Suprapubic skin (tissue), 4 donors: ENCODE data around the gene MLPH. TPM values are rescaled to one million over a fixed set of nuclear protein-coding genes. Genes with fewer than 3 reads are reported as not detected.

ENCODE experiments used
- DNase-seq, 2 donors: peaks; one replicate each; pipeline ENCODE4 v3.0.0-alpha.2; 2019; ENCODE audit warnings: low spot score in 2 of 2
- H3K27ac ChIP-seq: fragments of 200-600 bp; sonication (generic); one replicate; pipeline ENCODE4 v1.5.1; 2019
- H3K27me3 ChIP-seq: fragments of 200-600 bp; sonication (generic); one replicate; pipeline ENCODE4 v1.5.1; 2019
- H3K36me3 ChIP-seq: fragments of 200-600 bp; sonication (generic); one replicate; pipeline ENCODE4 v1.5.1; 2019
- H3K4me1 ChIP-seq: fragments of 200-600 bp; sonication (generic); one replicate; pipeline ENCODE4 v1.5.1; 2019
- H3K4me3 ChIP-seq: fragments of 200-600 bp; sonication (generic); one replicate; pipeline ENCODE4 v1.5.1; 2019; ENCODE audit warnings: mild to moderate bottlenecking
- H3K9me3 ChIP-seq: fragments of 200-600 bp; sonication (generic); one replicate; pipeline ENCODE4 v1.5.1; 2019
- CTCF ChIP-seq, 2 donors: fragments of 200-600 bp in 1 of 2; fragments of 450-650 bp in 1 of 2; sonication (generic) in 1 of 2; IDR thresholded peaks; one replicate each; pipeline ENCODE4 v1.5.1; 2016 to 2019; ENCODE audit warnings: antibody characterized with exemption in 2 of 2, mild to moderate bottlenecking in 1 of 2, moderate library complexity in 1 of 2
- EP300 ChIP-seq: sonication (generic); formaldehyde crosslinking; IDR thresholded peaks from one replicate; pipeline ENCODE4 v1.6.1; 2017; ENCODE audit warnings: antibody characterized with exemption
- POLR2A ChIP-seq, 2 donors: fragments of 450-650 bp; IDR thresholded peaks; one replicate each; pipeline ENCODE4 v1.6.1; 2017; ENCODE audit warnings: antibody characterized with exemption in 2 of 2, mild to moderate bottlenecking in 2 of 2, moderate library complexity in 2 of 2
- POLR2AphosphoS5 ChIP-seq, 3 donors: sonication (generic); formaldehyde crosslinking; IDR thresholded peaks; one replicate each; pipeline ENCODE4 v1.6.1; 2017; ENCODE audit warnings: antibody characterized with exemption in 3 of 3
- WGBS: methylation state at CpG from one replicate; pipeline ENCODE4 v1.1.5; 2018; 5-methylcytosine and 5-hydroxymethylcytosine counted together
- total RNA-seq, 4 donors: library from RNA; depleted of rRNA; stranded (reverse); fragments of >200 nt; gene quantifications; one replicate each; pipeline ENCODE4 v1.1.0, GENCODE V29; 2016

MLPH gene
- total RNA-seq, 4 donors from 2014 or later: 8.8 to 41.1 (median 24.4) TPM

- DNase-seq: no peak
- Histone ChIP-seq H3K4me3 (no peak overlapping the region), H3K4me1 (peaks cover 18% of the 10 kb centered on the region), H3K9me3 (no peaks in the 10 kb centered on the region), H3K36me3 (no peaks in the 10 kb centered on the region), H3K27me3 (no peaks in the 10 kb centered on the region), H3K27ac (no peak overlapping the region)
- TF ChIP-seq CTCF (IDR thresholded peaks at IDR 0.05): no peak
- no peak for TF ChIP-seq POLR2AphosphoS5 (IDR thresholded peaks at IDR 0.05)
- 93% methylated on average over 16 of the region's 16 CpGs for WGBS
Observed at GRCh38 chr2:237503201-237503600, 16.1 kb downstream of the MLPH start.

GRCh38 chr2:237505188-237505939, 18.3 kb downstream of the MLPH start:
- Histone ChIP-seq H3K27me3 (no peaks in the 10 kb centered on the region), H3K27ac (no peak overlapping the region), H3K4me1 (peaks cover 23% of the 10 kb centered on the region), H3K9me3 (no peaks in the 10 kb centered on the region), H3K4me3 (no peak overlapping the region), H3K36me3 (no peaks in the 10 kb centered on the region)
- no peak for DNase-seq
- WGBS: 86% methylated on average over 9 of the region's 15 CpGs
- TF ChIP-seq POLR2AphosphoS5 (IDR thresholded peaks at IDR 0.05): no peak
- no peak for TF ChIP-seq POLR2A (IDR thresholded peaks at IDR 0.05)
- TF ChIP-seq CTCF (IDR thresholded peaks at IDR 0.05): no peak
- TF ChIP-seq EP300: no peak

- Histone ChIP-seq H3K4me1 (peaks cover 31% of the 10 kb centered on the region), H3K9me3 (no peaks in the 10 kb centered on the region), H3K36me3 (no peaks in the 10 kb centered on the region), H3K27me3 (no peaks in the 10 kb centered on the region), H3K27ac (peak overlapping the region; percentile 24), H3K4me3 (no peak overlapping the region)
- no peak for DNase-seq
- WGBS: 55% methylated on average over 7 of the region's 7 CpGs
- no peak for TF ChIP-seq POLR2AphosphoS5 (IDR thresholded peaks at IDR 0.05)
- no peak for TF ChIP-seq EP300
- no peak for TF ChIP-seq CTCF (IDR thresholded peaks at IDR 0.05)
- no peak for TF ChIP-seq POLR2A (IDR thresholded peaks at IDR 0.05)
Observed at GRCh38 chr2:237507512-237507911, 20.5 kb downstream of the MLPH start.

GRCh38 chr2:237508361-237508760, 21.3 kb downstream of the MLPH start:
- no peak for DNase-seq
- TF ChIP-seq POLR2AphosphoS5 (IDR thresholded peaks at IDR 0.05) (no peak), EP300 (no peak), CTCF (IDR thresholded peaks at IDR 0.05) (no peak), POLR2A (IDR thresholded peaks at IDR 0.05) (no peak)
- Histone ChIP-seq H3K4me3 (no peak overlapping the region), H3K27ac (no peak overlapping the region), H3K36me3 (no peaks in the 10 kb centered on the region), H3K27me3 (no peaks in the 10 kb centered on the region), H3K4me1 (peaks cover 39% of the 10 kb centered on the region), H3K9me3 (no peaks in the 10 kb centered on the region)
- WGBS: 92% methylated on average over 4 of the region's 4 CpGs

GRCh38 chr2:237509151-237509550, 22.1 kb downstream of the MLPH start:
- peaks cover 41% of the 10 kb centered on the region for H3K4me1 ChIP-seq
- 86% methylated on average over 2 of the region's 2 CpGs for WGBS

More at GRCh38 chr2:237509151-237509550, 22.1 kb downstream of the MLPH start:
- H3K9me3 ChIP-seq: no peaks in the 10 kb centered on the region
- H3K36me3 ChIP-seq: no peaks in the 10 kb centered on the region
- H3K4me3 ChIP-seq: no peak overlapping the region
- H3K27me3 ChIP-seq: no peaks in the 10 kb centered on the region
- DNase-seq: no peak
- no peak overlapping the region for H3K27ac ChIP-seq
- TF ChIP-seq POLR2AphosphoS5 (IDR thresholded peaks at IDR 0.05) (no peak), EP300 (no peak), POLR2A (IDR thresholded peaks at IDR 0.05) (no peak), CTCF (IDR thresholded peaks at IDR 0.05) (no peak)
